GM21723 (cell line): ENCODE data around the gene ZNF738.

ENCODE experiments used
- ATAC-seq: cut with Tn5 transposase; IDR thresholded peaks from one replicate; pipeline ENCODE4 v1.9.1; 2021; ENCODE audit warnings: mild to moderate bottlenecking, moderate library complexity; ENCODE audit not compliant: unreplicated experiment

ZNF738 gene

GRCh38 chr19:21422244-21422643 is 63.4 kb downstream of the ZNF738 start:
- ATAC-seq: no peak

DNA sequence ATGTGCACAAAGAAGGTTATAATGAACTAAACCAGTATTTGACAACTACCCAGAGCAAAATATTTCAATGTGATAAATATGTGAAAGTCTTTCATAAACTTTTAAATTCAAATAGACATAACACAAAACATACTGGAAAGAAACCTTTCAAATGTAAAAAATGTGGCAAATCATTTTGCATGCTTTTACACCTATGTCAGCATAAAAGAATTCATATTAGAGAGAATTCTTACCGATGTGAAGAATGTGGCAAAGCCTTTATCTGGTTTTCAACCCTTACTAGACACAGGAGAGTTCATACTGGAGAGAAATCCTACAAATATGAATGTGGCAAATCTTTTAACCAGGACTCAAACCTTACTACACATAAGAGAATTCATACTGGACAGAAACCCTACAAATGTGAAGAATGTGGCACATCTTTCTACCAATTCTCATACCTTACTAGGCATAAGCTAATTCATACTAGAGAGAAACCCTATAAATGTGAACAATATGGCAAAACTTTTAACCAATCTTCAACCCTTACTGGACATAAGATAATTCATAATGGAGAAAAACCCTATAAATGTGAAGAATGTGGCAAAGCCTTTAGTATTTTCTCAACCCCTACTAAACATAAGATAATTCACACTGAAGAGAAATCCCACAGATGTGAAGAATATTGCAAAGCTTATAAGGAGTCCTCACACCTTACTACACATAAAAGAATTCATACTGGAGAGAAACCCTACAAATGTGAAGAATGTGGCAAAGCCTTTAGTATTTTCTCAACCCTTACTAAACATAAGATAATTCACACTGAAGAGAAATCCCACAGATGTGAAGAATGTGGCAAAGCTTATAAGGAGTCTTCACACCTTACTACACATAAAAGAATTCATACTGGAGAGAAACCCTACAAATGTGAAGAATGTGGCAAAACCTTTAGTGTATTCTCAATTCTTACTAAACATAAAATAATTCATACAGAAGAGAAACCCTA is 64.5 kb downstream of the ZNF738 start:
- ATAC-seq: no peak
